AG08395 (cell line): Measurements from ENCODE around the gene POPDC3.
"Not testable (repeated sequence)": the region's sequence is repeated elsewhere in the genome, so short reads cannot be mapped to it uniquely, and the experiment has no call there.

Source experiments
- DNase-seq: peaks from one replicate; pipeline ENCODE4 v3.0.0; 2012; ENCODE audit warnings: mixed read lengths, low spot score

The POPDC3 gene

GRCh38 chr6:105194591-105194990 is 14.8 kb upstream of the POPDC3 start:
- no peak for DNase-seq

GRCh38 chr6:105194106-105194505 is 14.3 kb upstream of the POPDC3 start:
- no peak for DNase-seq

GRCh38 chr6:105193647-105194046 is 13.8 kb upstream of the POPDC3 start:
- DNase-seq = peak; percentile 75

GRCh38 chr6:105192707-105193465 is 13.1 kb upstream of the POPDC3 start:
- peak; percentile 73 for DNase-seq

- no peak for DNase-seq
Observed at GRCh38 chr6:105191351-105191750, 11.5 kb upstream of the POPDC3 start.

GRCh38 chr6:105189026-105189820 is 9.4 kb upstream of the POPDC3 start:
- DNase-seq = no peak

GRCh38 chr6:105188251-105188650 is 8.4 kb upstream of the POPDC3 start:
- no peak for DNase-seq

GRCh38 chr6:105186576-105186975 is 6.8 kb upstream of the POPDC3 start:
- no peak for DNase-seq

- DNase-seq = no peak
Observed at GRCh38 chr6:105184921-105185320, 5.1 kb upstream of the POPDC3 start.

- DNase-seq = no peak
Observed at GRCh38 chr6:105181981-105182515, 2.2 kb upstream of the POPDC3 start.

GRCh38 chr6:105178636-105179035 is 1.2 kb downstream of the POPDC3 start:
- DNase-seq = no peak

- DNase-seq = peak; percentile 83
Observed at GRCh38 chr6:105178110-105178509, 1.7 kb downstream of the POPDC3 start.

- DNase-seq = no peak
Observed at GRCh38 chr6:105177556-105177955, 2.3 kb downstream of the POPDC3 start.

- DNase-seq = no peak
Observed at GRCh38 chr6:105174512-105174911, 5.3 kb downstream of the POPDC3 start.

- not testable (repeated sequence) for DNase-seq
Observed at GRCh38 chr6:105172515-105172914, 7.3 kb downstream of the POPDC3 start.

GRCh38 chr6:105170059-105170458 is 9.8 kb downstream of the POPDC3 start:
- no peak for DNase-seq

GRCh38 chr6:105167914-105168313 is 11.9 kb downstream of the POPDC3 start:
- DNase-seq = no peak

- DNase-seq = no peak
Observed at GRCh38 chr6:105164418-105164817, 15.4 kb downstream of the POPDC3 start.

GRCh38 chr6:105163183-105163582 is 16.6 kb downstream of the POPDC3 start:
- no peak for DNase-seq

GRCh38 chr6:105162377-105162776 is 17.4 kb downstream of the POPDC3 start:
- no peak for DNase-seq

GRCh38 chr6:105161421-105161820 is 18.4 kb downstream of the POPDC3 start:
- no peak for DNase-seq

GRCh38 chr6:105153676-105154075 is 26.1 kb downstream of the POPDC3 start:
- no peak for DNase-seq

- no peak for DNase-seq
Observed at GRCh38 chr6:105152880-105153279, 26.9 kb downstream of the POPDC3 start.
